ENCODE data around the gene HADHB. TPM values are rescaled to one million over a fixed set of nuclear protein-coding genes. Genes with fewer than 3 reads are reported as not detected.
"Not testable (repeated sequence)": the region's sequence is repeated elsewhere in the genome, so short reads cannot be mapped to it uniquely, and the experiment has no call there.

HADHB gene
- total RNA-seq, 1 donor from 2014 or later, result 1,664 TPM

- ATAC-seq (ENCODE audit: poor library complexity), result no peak
- intact Hi-C loops (cut with DNase I), result no loop called here
- no peak for DNase-seq
Observed at GRCh38 chr2:26316041-26316440, 71.3 kb downstream of the HADHB start.

- intact Hi-C loops (cut with DNase I), result no loop called here
- DNase-seq, result no peak
Observed at GRCh38 chr2:26316845-26317244, 72.1 kb downstream of the HADHB start.

GRCh38 chr2:26317377-26318105 lies 72.8 kb downstream of the HADHB start:
- DNase-seq (no peak), ATAC-seq (ENCODE audit: poor library complexity) (no peak)
- intact Hi-C loops (cut with DNase I), result no loop called here

More at GRCh38 chr2:26316845-26317244, 72.1 kb downstream of the HADHB start:
- no peak for ATAC-seq (ENCODE audit: poor library complexity)

GRCh38 chr2:26318950-26319349 lies 74.2 kb downstream of the HADHB start:
- DNase-seq (no peak), ATAC-seq (ENCODE audit: poor library complexity) (no peak)
- intact Hi-C loops (cut with DNase I), result no loop called here

GRCh38 chr2:26324479-26324878 lies 79.7 kb downstream of the HADHB start:
- ATAC-seq (ENCODE audit: poor library complexity); intact Hi-C loops (cut with DNase I); DNase-seq: not testable (repeated sequence)

GRCh38 chr2:26324903-26325302 lies 80.2 kb downstream of the HADHB start:
- intact Hi-C loops (cut with DNase I), result loop anchor here (5.0 kb wide), 1 partner anchor 88 kb away; no protein-coding TSS in a partner anchor
- no peak for DNase-seq
- no peak for ATAC-seq (ENCODE audit: poor library complexity)

GRCh38 chr2:26325851-26326250 lies 81.1 kb downstream of the HADHB start:
- intact Hi-C loops (cut with DNase I), result loop anchor here (5.0 kb wide), 1 partner anchor 89 kb away; no protein-coding TSS in a partner anchor
- no peak for ATAC-seq (ENCODE audit: poor library complexity)

GRCh38 chr2:26326514-26326913 lies 81.8 kb downstream of the HADHB start:
- DNase-seq (no peak), ATAC-seq (ENCODE audit: poor library complexity) (no peak)
- intact Hi-C loops (cut with DNase I), result loop anchor here (5.0 kb wide), 1 partner anchor 89 kb away; no protein-coding TSS in a partner anchor

More at GRCh38 chr2:26325851-26326250, 81.1 kb downstream of the HADHB start:
- no peak for DNase-seq

- no peak for ATAC-seq (ENCODE audit: poor library complexity)
- intact Hi-C loops (cut with DNase I), result loop anchor here (5.0 kb wide), 1 partner anchor 90 kb away; no protein-coding TSS in a partner anchor
Observed at GRCh38 chr2:26327291-26328272, 82.8 kb downstream of the HADHB start.

GRCh38 chr2:26329083-26329482 lies 84.3 kb downstream of the HADHB start:
- intact Hi-C loops (cut with DNase I), result loop anchor here (5.0 kb wide), 1 partner anchor 92 kb away; no protein-coding TSS in a partner anchor
- ATAC-seq (ENCODE audit: poor library complexity); DNase-seq: not testable (repeated sequence)

More at GRCh38 chr2:26327291-26328272, 82.8 kb downstream of the HADHB start:
- no peak for DNase-seq

GRCh38 chr2:26330114-26330549 lies 85.4 kb downstream of the HADHB start:
- DNase-seq, result peak; percentile 93
- intact Hi-C loops (cut with DNase I), result no loop called here
- peak; percentile 95 for ATAC-seq (ENCODE audit: poor library complexity)

- no peak for DNase-seq
- intact Hi-C loops (cut with DNase I), result no loop called here
- no peak for ATAC-seq (ENCODE audit: poor library complexity)
Observed at GRCh38 chr2:26330604-26331003, 85.9 kb downstream of the HADHB start.

- DNase-seq; ATAC-seq (ENCODE audit: poor library complexity); intact Hi-C loops (cut with DNase I): not testable (repeated sequence)
Observed at GRCh38 chr2:26331321-26331720, 86.6 kb downstream of the HADHB start.

- DNase-seq, result no peak
- ATAC-seq (ENCODE audit: poor library complexity), result no peak
- intact Hi-C loops (cut with DNase I), result no loop called here
Observed at GRCh38 chr2:26333293-26333692, 88.6 kb downstream of the HADHB start.

GRCh38 chr2:26335231-26335630 lies 90.5 kb downstream of the HADHB start:
- ATAC-seq (ENCODE audit: poor library complexity), result no peak
- intact Hi-C loops (cut with DNase I), result no loop called here

GRCh38 chr2:26336719-26337118 lies 92.0 kb downstream of the HADHB start:
- intact Hi-C loops (cut with DNase I), result no loop called here
- ATAC-seq (ENCODE audit: poor library complexity), result no peak
- DNase-seq, result no peak

More at GRCh38 chr2:26335231-26335630, 90.5 kb downstream of the HADHB start:
- DNase-seq, result no peak

- intact Hi-C loops (cut with DNase I), result no loop called here
- ATAC-seq (ENCODE audit: poor library complexity), result no peak
Observed at GRCh38 chr2:26337298-26337697, 92.6 kb downstream of the HADHB start.

More at GRCh38 chr2:26337298-26337697, 92.6 kb downstream of the HADHB start:
- DNase-seq, result no peak

Measured in Right ventricle myocardium superior (tissue), 1 donor.